Fibroblast of skin of left quadriceps (primary cell): ENCODE data around the gene EAF1.
"Not testable (repeated sequence)": the region's sequence is repeated elsewhere in the genome, so short reads cannot be mapped to it uniquely, and the experiment has no call there.

Experiments used
- DNase-seq, 2 experiments: peaks; one replicate each; pipeline ENCODE4 v3.0.0-alpha.2; 2013; ENCODE audit warnings: low read depth in 2 of 2

The EAF1 gene

DNA sequence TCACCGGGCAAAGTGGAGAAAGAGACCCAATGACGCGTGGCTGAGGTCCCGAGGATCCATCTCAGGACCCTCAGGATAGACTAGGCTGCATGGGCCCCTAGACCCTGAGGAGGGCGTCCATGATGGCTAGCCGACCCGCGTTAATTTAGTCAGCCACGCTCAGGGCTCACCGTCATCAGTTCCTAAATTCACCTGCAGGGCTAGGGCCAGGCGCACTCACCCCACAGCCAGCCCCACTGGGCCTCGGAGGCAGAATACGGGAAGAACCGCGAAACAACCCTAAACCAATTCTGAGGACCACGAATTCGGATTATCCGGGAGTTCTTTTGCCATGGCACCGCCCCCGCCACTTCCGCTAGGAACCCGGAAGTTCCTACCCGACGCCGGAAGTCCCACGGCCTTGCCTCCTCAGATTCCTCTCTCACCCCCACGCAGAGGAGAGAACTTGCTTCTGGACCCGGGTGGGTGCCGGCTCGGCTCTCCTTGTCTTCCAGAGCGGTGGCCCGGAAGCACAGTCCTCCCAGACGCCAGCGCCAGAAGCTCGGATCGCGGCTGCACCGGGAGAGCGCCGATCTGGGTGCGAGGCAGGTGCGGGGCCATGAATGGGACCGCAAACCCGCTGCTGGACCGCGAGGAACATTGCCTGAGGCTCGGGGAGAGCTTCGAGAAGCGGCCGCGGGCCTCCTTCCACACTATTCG, at the start of gene EAF1, which contains the start of gene METTL6:
EAF1 (plus strand) TSS at position 417 of the 699 bp plus-strand sequence; CDS start at position 599, 182 bp downstream.
METTL6 (minus strand) TSS at position 363 of the 699 bp plus-strand sequence. CDS start 1,033 bp downstream, outside the sequence.
- DNase-seq = peak; percentile 40 to 52

DNA sequence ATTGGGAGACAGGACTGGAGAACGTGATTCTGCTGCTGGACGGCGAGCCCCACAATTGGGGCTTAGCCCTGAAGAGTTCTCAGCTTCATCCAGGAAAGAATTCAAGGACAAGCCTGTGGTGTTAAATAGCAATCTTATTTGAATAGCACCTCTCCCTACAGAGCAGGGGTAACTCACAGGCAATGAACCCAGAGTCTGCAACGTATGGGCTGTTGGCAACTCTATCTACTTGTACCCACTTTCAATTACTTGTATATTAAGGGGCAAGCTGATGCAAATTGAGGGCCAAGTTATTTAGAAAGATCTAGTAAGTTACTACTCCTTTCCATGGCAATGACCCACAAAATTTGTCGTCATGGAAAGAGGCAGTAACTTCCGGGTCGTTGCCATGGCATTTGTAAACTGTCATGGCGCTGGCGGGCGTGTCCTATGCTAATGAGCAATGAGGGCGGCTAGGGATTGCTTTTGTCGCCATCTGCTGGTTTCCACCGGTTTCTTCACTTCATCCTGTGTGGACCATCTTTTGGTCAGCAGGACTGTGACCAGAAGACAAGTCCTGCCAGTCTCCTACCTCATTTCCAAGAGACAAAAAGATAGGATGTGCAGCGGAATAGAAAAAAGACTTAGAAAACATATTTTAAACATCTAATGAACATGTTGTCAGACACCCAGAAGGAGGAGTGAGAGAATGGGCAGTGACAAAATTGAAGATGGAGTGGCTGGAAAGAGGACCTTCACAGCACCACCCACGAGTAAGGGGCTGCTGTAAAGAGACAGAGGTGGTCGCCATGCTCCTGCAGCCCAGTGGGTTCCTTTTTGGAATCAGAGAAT, 49.2 kb upstream of the EAF1 start:
- peak; percentile 87 to 89 for DNase-seq

DNA sequence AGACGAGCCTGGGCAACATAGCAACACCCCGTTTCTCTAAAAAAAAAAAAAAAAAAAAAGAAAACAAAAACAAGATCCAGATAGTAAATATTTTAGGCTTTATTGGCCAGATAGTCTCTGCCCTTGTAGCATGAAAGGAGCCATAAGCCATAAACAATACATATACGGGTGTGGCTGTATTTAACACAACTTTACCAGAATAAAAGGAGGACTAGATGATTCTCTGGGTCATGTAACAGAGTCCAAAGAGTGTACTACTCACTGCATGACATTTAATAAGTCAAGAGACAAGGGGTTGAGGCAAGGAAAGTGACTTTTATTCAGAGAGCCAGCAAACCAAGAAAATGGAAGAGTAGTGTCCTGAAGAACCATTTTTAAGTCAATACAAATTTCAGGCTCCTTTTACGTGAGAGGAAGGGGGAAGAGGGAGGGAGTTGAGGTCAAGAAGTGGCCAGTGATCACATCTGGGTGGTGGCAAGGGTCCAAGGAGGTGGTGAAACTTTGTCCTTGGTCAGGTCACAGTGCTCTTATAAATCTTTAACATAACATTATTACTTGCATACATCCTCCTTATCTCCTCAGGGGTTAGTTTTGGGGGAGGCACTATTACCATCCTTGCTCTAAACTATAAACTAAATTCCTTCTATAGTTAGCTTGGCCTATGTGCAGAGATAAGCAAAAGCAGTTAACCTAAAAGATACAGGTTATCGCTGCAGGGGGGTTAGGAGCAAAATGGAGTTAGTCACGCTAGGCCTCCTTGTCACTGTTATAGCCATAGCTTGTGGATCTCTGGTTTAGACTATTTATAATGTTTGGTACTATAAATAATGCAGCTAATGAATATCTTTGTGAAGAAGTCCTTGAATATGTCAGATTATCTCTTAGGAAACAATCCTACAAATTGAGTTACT, 46.2 kb upstream of the EAF1 start:
- no peak for DNase-seq

DNA sequence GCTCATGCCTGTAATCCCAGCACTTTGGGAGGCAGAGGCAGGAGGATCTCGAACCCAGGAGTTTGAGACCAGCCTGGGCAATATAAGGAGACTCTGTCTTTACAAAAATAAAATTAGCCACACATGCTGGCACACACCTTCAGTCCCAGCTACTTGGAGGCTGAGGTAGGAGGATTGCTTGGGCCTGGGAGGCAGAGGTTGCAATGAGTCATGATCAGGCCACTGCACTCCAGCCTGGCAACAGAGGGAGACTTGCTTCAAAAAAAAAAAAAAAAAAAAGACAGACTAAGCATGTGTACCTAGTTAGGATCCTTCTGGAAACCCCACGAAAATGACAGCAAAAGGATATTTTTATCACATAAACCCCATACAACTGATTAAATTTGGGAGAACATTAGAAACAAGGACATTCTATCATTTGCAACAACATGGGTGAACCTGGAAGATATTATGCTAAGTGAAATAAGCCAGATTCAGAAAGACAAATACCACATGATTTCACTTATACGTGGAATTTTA, 44.9 kb upstream of the EAF1 start:
- no peak for DNase-seq

DNA sequence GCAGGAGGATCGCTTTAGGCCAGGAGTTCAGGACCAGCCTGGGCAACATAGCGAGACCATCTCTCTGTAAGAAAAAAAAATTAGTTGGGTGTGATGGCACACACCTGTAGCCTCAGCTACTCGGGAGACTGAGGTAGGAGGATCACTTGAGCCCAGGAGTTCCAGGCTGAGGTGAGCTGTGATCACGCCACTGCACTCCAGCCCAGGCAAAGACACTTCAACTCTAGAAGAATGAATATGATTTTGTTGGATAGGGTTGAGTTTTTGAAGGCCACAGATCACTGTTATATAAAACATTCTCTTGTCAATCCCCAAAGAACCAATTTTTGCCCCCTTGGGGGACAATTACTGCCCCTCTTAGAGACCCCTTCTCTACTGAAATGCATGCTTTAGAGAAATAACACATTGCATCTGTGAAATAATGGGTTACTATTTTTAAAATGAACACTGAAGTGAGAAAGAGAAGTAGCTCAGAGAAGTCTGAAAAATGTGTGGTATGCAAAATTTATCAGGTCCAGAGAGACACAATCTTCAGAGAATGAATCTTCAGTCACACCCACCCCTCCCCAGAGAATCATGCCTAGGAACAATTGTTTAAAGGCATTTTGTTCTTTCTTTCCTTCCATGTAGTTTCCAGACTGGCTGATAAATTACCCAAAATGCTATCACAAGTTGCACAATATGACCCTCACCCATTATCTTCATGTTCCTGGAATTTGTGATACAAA, 42.7 kb upstream of the EAF1 start:
- no peak for DNase-seq

DNA sequence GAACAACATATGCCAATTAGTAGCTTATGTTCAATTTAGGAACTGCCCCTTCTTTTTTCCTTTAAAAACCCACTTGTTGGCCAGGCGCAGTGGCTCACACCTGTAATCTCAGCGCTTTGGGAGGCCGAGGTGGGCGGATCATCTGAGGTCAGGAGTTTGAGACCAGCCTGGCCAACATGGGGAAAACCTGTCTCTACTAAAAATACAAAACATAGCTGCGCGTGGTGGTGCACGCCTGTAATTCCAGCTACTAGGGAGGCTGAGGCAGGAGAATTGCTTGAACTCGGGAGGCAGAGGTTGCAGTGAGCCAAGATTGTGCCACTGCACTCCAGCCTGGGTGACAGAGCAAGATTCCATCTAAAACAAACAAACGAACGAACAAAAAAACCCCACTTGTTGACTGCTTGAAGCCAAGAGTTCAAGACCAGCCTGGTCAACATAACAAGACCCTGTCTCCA, 42.1 kb upstream of the EAF1 start:
- not testable (repeated sequence) for DNase-seq

DNA sequence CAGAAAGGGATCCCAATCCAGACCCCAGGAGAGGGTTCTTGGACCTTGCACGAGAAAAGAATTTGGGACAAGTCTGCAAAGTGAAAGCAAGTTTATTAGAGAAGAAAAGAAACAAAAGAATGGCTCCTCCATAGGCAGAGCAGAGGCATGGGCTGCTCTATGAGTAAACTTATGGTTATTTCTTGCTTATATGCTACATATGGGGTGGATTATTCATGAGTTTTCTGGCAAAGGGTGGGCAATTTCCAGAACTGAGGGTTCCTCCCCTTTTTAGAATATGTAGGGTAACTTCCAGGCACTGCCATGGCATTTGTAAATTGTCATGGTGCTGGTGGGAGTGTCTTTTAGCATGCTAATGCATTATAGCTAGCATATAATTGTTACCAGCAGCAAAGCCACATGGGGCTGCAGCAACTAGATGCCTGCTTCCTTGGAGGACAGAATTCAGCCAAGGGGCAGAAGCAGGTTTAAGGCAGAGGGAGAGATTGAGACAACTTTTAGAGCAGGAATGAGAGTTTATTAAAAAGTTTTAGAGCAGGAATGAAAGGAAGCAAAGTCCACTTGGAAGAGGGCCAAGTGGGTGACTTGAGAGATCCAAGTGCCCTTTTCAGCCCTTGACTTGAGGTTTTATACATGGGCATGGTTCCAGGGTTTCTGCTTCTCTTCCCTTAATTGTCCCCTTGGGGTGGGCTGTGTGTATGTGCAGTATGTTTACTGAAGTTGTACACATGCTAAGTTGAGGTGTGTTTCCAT, 41.3 kb upstream of the EAF1 start:
- no peak for DNase-seq

DNA sequence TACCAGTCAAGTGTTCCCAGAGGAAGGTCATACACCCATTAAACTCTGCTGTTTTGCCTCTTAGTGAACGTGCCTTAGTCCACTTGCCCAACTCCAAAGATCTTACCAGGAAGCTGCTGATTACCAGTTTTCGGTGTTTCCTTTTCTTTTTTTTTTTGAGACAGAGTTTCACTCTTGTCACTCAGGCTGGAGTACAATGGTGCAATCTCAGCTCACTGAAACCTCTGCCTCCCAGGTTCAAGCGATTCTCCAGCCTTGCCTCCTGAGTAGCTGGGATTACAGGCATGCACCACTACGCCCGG, 40.8 kb upstream of the EAF1 start:
- not testable (repeated sequence) for DNase-seq

DNA sequence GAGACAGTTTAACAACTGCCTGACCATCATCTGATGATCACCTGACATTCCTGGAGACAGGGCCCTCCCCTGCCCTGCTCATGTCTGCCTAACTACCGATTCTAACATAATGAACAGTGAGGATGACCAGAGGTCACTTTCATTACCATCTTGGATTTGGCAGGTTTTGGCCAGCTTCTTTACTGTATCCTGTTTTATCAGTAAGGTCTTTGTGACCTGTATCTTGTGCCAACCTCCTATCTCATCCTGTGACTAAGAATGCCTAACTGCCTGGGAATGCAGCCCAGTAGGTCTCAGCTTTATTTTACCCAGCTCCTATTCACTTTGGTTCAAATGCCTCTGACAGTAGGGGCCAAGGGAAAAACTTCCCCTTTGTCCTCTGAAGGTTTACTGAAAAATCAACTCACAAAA, 40.2 kb upstream of the EAF1 start:
- DNase-seq = no peak

DNA sequence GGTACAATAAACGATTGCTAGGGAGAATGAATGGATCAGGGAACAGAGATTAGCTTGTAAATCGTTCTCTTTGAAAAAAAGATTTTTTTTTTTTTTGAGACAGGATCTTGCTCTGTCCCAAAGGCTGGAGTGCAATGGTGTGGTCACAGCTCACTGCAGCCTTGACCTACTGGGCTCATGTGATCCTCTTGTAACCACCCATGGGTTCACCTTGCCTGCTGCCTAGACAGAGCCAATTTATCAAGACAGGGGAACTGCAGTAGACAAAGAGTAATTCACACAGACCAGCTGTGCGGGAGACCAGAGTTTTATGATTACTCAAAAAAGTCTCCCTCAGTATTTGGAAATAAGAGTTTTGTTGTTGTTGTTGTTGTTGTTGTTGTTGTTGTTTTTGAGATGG, 39.7 kb upstream of the EAF1 start:
- no peak for DNase-seq

DNA sequence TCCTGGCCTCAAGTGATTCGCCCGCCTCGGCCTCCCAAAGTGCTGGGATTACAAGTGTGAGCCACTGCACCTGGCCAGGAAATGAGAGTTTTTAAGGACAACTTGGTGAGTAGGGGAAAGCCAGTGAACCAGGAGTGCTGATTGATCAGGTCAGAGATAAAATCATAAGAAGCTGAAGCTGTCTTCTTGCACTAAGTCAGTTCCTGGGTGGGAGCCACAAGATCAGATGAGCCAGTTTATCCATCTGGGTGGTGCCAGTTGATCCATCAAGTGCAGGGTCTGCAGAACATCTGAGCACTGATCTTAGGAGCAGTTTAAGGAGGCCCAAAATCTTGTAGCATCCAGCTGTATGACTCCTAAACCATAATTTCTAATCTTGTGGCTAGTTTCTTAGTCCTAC, 39.1 kb upstream of the EAF1 start:
- DNase-seq = not testable (repeated sequence)

DNA sequence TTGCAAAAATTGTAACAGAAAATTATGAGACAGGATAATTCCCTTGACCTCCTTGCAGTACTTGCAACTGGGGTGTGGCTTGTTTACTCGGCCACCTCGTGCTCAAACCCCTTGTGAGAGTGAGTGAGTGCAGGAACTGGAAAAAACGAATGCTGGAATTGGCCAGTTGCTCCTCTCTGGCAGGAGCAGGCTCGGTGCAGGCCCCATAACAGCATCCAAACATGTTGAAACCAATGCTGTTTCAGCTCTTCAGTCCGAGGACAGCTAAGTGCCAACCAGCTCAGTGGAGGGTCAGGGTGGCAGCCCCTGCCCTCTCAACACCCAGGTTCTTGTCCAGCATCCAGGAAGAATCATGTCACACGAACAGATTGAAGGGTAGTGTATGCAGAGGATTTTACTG, 36.9 kb upstream of the EAF1 start:
- no peak for DNase-seq

DNA sequence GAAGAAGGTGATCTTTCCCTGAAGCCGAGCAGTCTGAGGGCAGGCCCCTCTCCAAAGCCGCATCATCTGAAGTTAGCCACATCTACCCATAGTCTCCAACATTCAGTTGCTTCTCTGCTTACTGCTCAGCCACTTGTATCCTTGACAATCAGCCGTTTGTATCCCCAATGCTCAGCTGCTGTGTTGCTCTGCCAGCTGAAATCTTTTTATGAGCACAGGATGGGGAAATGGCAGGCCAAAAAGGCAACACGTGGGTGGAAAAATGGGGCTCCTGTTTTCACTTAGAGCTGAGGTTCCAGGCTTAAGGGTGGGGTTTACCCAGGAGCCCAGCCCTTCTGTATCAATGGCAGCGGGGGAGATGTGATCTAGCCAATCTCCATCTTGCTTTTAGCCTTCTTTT, 36.4 kb upstream of the EAF1 start:
- DNase-seq = no peak

DNA sequence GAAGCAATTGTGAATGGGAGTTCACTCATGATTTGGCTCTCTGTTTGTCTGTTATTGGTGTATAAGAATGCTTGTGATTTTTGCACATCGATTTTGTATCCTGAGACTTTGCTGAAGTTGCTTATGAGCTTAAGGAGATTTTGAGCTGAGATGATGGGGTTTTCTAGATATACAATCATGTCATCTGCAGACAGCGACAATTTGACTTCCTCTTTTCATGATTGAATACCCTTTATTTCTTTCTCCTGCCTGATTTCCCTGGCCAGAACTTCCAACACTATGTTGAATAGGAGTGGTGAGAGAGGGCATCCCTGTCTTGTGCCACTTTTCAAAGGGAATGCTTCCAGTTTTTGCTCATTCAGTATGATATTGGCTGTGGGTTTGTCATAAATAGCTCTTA, 34.1 kb upstream of the EAF1 start:
- DNase-seq = not testable (repeated sequence)

DNA sequence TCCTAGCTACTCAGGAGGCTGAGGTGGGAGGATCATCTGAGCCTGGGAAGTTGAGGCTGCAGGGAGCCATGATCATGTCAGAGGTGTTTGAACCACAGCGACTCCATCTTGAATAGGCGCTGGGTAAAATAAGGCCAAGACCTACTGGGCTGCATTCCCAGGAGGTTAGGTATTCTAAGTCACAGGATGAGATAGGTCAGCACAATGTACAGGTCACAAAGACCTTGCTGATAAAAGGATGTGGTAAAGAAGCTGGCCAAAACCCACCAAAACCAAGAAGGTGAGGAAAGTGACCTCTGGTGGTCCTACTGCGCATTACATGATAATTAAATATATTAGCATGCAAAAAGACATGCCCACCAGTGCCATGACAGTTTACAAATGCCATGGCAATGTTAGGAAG, 28.7 kb upstream of the EAF1 start:
- not testable (repeated sequence) for DNase-seq

DNA sequence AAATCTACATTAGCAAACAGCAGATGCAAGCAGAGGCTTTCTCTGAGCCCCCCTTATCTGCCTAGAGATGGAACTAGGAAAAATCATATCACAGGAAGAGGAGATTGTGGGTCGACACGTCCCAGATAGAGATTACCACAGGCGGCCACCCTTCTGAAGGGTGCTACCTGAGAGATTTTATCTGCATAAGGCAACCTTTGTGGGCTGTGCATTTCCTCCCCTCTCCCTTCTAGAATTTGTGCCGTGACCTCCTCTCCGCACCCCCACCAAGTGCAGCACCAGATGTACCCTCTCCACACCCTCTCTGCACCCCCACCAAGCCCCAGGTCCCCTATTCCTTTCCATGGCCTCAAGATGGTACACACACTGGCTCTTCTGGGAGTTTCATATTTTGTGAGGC, 27.4 kb upstream of the EAF1 start:
- no peak for DNase-seq

DNA sequence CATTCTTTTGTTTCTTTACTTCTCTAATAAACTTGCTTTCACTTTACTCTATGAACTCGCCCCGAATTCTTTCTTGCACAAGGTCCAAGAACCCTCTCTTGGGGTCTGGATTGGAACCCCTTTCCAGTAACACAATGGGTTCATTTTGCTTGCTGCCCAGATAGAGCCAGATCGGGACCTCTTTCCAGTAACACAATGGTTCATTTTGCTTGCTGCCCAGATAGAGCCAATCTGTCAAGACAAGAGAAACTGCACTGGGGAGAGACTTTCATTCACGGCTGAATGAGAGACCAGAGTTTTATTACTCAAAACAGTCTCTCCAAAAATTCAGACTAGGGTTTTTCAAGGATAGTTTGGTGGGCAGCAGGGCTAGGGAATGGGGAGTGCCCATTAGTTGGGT, 25.5 kb upstream of the EAF1 start:
- no peak for DNase-seq

DNA sequence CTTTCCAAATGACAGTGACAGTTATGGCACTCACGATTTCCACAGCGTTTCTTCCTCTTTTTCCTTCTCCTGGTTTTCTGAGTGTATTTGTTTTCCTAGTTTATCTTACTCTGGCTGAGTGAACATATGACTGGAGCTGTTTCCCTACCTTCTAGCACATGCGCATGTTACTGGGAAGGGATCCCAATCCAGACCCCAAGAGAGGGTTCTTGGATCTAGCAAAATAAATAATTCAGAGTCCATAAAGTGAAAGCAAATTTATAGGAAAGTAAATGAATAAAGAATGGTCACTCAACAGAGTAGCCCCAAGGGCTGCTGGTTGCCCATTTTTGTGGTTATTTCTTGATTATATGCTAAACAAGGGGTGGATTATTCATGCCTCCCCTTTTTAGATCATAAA, 23.9 kb upstream of the EAF1 start:
- DNase-seq = no peak

DNA sequence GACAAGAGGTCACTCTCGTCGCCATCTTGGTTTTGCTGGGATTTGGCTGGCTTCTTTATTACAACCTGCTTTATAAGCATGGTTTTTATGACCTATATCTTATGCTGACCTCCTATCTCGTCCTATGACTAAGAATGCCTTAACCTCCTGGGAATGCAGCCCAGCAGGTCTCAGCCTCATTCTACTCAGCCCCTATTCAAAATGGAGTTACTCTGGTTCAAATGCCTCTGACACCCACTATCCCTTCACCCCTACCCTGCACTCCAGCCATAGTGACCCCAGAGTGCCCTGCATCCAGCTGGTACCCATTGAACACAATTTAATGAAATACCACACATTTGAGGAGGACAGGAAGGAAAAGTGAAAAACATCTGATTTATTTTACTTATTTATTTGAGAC, 23.4 kb upstream of the EAF1 start:
- no peak for DNase-seq

DNA sequence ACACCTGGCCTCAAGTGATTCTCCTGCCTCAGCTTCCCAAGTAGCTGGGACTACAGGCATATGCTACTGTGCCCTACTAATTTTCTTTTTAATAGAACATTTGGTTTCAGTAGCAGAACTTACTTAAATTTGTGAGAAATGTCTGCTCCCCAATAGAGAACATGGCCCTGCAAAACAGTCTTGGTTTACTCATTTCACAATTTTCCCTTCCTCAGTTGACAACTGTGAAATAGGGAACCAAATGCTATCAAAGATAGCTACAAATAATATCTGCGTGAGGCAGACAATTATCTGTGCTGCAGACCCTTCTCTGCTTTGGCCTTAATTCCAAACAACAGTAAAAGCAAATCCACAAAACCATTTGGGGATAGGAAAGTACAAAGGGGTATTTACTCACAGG, 22.6 kb upstream of the EAF1 start:
- DNase-seq = no peak
